ENCODE measurements around the gene PPP1R2.

The PPP1R2 gene

DNA sequence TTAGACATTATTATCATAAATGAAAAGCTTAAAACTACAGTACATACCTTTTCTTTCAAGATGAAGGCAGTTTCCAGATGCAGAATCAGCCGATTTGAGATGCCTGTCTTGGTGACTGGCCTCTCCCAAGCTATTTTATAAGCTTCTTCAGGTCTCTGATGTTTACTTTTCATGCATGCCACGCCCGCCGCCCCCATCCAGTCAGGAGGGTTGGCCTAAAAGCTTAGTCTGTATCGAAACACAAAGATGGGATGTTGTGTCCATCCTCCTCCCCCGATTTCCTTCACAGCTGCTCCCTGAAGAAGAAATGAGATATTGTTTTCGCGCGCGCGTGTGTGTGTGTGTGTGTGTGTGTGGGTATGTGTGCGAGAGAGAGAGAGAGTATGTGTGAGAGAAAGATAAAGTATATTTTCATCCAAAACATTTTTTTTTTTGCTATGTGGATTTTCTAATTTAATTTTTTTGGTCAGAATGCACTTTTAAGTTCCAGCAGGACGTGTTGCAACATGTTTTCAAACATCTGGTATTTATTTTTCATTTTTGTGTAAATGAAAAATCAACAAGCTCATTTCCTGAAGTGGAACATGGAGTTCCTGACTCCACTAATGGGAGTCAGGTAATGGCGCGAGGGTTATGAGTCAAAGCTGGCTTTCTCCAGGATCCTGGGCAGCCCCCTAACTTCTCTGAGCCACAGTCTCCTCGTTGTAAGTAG, 40.9 kb upstream of the PPP1R2 start, which contains the start of gene APOD:
Gene APOD, minus strand, starts transcription at position 110 of the 712 bp plus-strand sequence. CDS start 4,479 bp downstream, outside the sequence.
- TF ChIP-seq, protein P1, sequence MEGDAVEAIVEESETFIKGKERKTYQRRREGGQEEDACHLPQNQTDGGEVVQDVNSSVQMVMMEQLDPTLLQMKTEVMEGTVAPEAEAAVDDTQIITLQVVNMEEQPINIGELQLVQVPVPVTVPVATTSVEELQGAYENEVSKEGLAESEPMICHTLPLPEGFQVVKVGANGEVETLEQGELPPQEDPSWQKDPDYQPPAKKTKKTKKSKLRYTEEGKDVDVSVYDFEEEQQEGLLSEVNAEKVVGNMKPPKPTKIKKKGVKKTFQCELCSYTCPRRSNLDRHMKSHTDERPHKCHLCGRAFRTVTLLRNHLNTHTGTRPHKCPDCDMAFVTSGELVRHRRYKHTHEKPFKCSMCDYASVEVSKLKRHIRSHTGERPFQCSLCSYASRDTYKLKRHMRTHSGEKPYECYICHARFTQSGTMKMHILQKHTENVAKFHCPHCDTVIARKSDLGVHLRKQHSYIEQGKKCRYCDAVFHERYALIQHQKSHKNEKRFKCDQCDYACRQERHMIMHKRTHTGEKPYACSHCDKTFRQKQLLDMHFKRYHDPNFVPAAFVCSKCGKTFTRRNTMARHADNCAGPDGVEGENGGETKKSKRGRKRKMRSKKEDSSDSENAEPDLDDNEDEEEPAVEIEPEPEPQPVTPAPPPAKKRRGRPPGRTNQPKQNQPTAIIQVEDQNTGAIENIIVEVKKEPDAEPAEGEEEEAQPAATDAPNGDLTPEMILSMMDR (conservative IDR thresholded peaks at IDR 0.05), result no peak
- no peak for TF ChIP-seq ZFX (IDR thresholded peaks at IDR 0.05)
- peak within 1 kb of the TSS; percentile 43 for H3K27ac ChIP-seq

DNA sequence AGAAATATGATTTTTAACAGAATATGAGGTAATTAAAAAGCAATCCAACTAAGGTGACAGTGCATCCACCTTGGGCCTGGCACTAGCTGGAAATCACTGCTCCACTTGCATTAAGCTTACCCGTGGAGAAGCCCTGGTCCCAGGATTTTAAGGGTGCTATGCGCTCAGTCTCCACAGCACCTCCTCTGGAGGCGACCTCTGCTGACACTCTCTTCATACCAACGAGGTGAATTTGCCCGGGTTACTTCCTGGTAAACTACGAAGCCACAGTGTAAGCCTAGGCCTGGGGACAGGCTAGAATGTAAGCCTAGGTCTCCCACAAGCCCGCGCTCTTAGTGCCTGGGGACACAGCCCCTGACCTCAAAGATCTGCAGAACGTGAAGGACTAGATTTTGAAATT, 39.8 kb upstream of the PPP1R2 start:
- no peak for TF ChIP-seq ZFX (IDR thresholded peaks at IDR 0.05)
- TF ChIP-seq, protein P1 (conservative IDR thresholded peaks at IDR 0.05), result no peak
- H3K27ac ChIP-seq, result peak overlapping the region; percentile 6; the same call in 1 of the 2 replicates

DNA sequence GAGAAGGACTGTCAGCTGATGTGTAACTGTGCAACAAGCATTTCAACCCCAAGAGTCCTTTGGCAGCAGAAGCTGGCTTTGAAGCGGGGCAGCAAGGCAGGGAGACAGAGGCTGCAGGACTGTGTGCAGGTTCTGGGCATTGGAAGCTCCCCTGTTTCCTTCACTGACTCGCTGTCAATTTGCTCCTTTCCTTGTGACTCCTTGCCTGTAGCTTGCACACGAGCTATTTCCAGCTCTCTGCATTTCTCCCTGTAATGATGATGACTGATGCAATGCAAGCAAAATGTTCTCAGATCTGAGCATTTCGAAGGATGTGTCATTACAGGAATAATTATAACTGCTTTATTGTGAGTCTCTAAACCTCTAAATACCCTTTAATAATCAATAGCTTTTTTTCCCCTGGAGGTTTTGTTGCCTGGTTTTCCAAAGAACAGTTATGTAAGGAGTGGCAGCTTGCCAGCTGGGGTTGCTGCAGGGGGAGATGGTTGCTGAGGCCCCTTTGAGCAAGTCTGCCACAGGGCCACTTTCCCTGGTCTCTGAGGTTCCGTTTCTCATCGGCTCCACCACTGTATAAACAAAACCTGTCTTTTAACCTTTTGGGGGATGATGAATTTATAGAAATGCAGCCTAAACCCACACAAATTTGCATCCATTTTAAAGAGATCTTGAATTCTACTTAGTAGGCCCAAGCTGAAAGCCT, 37.8 kb upstream of the PPP1R2 start:
- no peak for TF ChIP-seq ZFX (IDR thresholded peaks at IDR 0.05)
- TF ChIP-seq, protein P1 (conservative IDR thresholded peaks at IDR 0.05), result no peak
- H3K27ac ChIP-seq, result no peak overlapping the region

DNA sequence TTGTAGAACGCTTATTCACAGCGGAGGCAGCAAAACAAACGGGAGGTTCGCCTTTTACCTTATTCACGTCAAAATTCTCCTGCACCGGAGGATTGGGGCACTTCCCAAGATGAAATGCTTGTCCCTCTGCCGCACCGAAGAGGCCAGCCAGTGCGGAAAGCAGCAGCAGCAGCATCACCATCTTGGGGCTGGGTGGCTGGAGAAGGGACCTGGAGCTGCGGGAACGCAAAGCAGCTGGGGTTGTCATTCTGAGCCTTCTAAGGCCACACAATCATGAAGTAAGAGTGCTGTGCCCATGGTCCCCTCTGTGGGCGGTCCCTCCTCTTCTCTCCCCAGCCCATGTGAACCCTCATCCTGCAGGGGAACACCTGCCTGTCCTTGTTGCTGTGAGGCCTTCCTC, 36.2 kb upstream of the PPP1R2 start:
- TF ChIP-seq ZFX (IDR thresholded peaks at IDR 0.05), result no peak
- TF ChIP-seq, protein P1 (conservative IDR thresholded peaks at IDR 0.05), result no peak
- H3K27ac ChIP-seq, result no peak overlapping the region

DNA sequence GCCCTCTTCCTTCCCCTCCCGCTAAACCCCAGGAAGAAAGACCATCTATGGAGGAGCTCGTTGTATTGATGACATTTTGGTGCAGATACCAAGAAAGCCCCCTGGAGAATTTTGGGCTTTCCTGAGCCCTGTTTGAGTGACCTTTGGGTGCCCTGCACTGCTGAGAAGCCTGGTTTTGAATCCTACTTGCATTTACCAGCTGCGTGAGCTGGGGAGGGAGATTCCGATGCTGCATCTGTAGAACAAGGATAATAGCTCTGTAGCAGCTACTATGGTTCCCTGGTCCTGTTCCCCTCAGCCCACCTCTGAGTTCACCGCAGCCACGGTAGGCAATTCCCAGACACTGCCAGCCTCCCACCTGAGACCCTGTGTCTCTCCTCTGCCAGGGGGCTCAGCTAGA, 35.4 kb upstream of the PPP1R2 start:
- TF ChIP-seq, protein P1 (conservative IDR thresholded peaks at IDR 0.05), result no peak
- no peak for TF ChIP-seq ZFX (IDR thresholded peaks at IDR 0.05)
- H3K27ac ChIP-seq, result no peak overlapping the region

DNA sequence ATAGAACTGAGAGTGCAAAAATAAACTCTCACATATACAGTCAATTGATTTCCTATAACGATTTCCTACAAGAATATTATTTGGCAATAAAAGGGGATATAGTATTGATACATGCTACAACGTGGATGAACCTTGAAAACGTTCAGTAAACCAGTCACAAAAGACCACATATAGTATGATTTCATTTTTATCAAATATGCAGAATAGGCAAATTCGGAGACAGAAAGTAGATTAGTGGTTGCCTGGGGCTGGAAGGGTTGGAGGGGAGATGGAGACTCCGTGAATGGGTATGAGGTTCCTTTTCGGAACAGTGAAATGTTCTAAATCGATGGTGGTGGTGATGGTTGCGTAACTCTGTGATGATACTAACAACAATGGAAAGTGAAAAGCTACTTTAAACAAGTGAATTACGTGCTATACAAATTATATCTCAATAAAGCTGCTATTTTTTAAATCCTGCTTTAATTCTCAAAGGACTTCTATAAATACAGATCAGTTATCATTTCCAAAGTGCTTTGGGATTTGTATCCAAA, 34.6 kb upstream of the PPP1R2 start:
- TF ChIP-seq, protein P1 (conservative IDR thresholded peaks at IDR 0.05), result no peak
- no peak for TF ChIP-seq ZFX (IDR thresholded peaks at IDR 0.05)
- H3K27ac ChIP-seq, result no peak overlapping the region

Measured in C4-2B (cell line).